Activated T-cell treated with anti-CD3 and anti-CD28 coated beads, Interleukin-2, amount 50 U/mL, for 72 hours (primary cell): ENCODE data around the gene CLDN17. TPM values are rescaled to one million over a fixed set of nuclear protein-coding genes. Genes with fewer than 3 reads are reported as not detected.

Source experiments
- ATAC-seq, 2 donors: fragments of 150-1000 bp; cut with Tn5 transposase; replicated peaks in 1 of 2; 2 replicates each; pipeline ENCODE4 v1.10.0; 2021; ENCODE audit warnings: moderate library complexity in 2 of 2, mild to moderate bottlenecking in 1 of 2
- DNase-seq, 2 donors: peaks; one replicate each; pipeline ENCODE4 v3.0.0; 2021 to 2022; ENCODE audit warnings: mixed read lengths in 1 of 2
- H3K27ac Mint-ChIP-seq: one replicate; pipeline ENCODE4 v1.8.0; 2022; ENCODE audit warnings: mild to moderate bottlenecking, moderate library complexity, mixed read lengths
- H3K27me3 Mint-ChIP-seq: one replicate; pipeline ENCODE4 v1.8.0; 2022; ENCODE audit warnings: low read depth, mixed read lengths
- H3K36me3 Mint-ChIP-seq, 2 donors: one replicate each; pipeline ENCODE4 v1.8.0; 2022; ENCODE audit warnings: mixed read lengths in 2 of 2, mild to moderate bottlenecking in 1 of 2; ENCODE audit not compliant: insufficient read depth in 2 of 2
- H3K4me1 Mint-ChIP-seq: one replicate; pipeline ENCODE4 v1.8.0; 2022; ENCODE audit warnings: low read depth, mixed read lengths
- H3K4me3 Mint-ChIP-seq, 2 donors: one replicate each; pipeline ENCODE4 v1.8.0; 2022; ENCODE audit warnings: mild to moderate bottlenecking in 2 of 2, mixed read lengths in 2 of 2, moderate library complexity in 2 of 2
- H3K9me3 Mint-ChIP-seq, 2 donors: one replicate each; pipeline ENCODE4 v1.8.0; 2022; ENCODE audit warnings: mixed read lengths in 2 of 2
- total RNA-seq, 2 donors: library from RNA; stranded (reverse); gene quantifications; one replicate each; pipeline ENCODE4 v1.2.3, GENCODE V29; 2022

CLDN17 gene
- not detected for total RNA-seq

- H3K4me1 Mint-ChIP-seq: no peaks in the 10 kb centered on the region
- H3K9me3 Mint-ChIP-seq: peaks cover 2% of the 10 kb centered on the region in 2 donors
- H3K4me3 Mint-ChIP-seq: no peak within 1 kb of the TSS
- no peaks in the 10 kb centered on the region for H3K27me3 Mint-ChIP-seq
- no peak for DNase-seq
- ATAC-seq: no peak
- no peak within 1 kb of the TSS for H3K27ac Mint-ChIP-seq
- no peaks in the 10 kb centered on the region for H3K36me3 Mint-ChIP-seq
Observed at GRCh38 chr21:30166705-30167104, at the start of gene CLDN17. Gene CLDN17 (minus strand): TSS chr21:30166805. CDS start chr21:30166617, 188 bp downstream.

DNA sequence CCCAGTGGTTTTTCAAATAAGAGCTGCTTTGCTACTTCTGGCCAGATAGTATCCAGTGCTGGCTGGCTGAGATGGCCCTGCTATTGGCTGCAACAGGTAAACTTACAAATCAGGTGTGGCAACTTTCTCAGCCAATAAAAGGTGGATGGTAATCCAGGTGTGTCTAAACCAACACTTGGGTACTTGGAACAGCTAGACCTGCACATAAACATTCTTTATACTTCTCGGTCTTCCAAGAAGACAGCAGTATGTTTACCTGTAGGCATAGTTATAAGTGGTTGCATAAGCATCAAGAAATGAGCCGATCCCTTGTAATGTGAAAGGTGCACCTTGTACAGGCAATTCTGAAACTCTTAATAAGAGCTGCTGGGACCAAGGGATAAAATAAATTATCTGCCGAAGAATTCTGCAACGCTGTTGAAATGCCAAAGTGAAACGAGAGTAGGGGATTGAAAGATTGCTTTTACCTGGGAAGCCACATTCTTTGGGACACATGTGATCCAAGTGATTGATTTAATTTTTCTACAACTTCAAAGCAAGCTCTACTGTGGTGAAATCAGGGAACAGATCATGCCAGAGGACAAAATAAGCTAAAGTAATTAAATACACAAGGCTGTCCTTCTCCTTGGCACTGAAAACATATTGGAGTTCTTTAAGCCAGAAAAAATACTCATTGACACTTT, 49.6 kb upstream of the CLDN17 start, which contains the start of gene CLDN8:
CLDN8 (minus strand) TSS at position 57 of the 683 bp plus-strand sequence. CDS start 172 bp downstream, outside the sequence.
- Mint-ChIP-seq H3K4me3 (no peak within 1 kb of the TSS), H3K36me3 (no peaks in the 10 kb centered on the region), H3K9me3 (no peaks in the 10 kb centered on the region), H3K4me1 (no peaks in the 10 kb centered on the region), H3K27me3 (no peaks in the 10 kb centered on the region), H3K27ac (no peak within 1 kb of the TSS)
- DNase-seq (no peak), ATAC-seq (no peak)

DNA sequence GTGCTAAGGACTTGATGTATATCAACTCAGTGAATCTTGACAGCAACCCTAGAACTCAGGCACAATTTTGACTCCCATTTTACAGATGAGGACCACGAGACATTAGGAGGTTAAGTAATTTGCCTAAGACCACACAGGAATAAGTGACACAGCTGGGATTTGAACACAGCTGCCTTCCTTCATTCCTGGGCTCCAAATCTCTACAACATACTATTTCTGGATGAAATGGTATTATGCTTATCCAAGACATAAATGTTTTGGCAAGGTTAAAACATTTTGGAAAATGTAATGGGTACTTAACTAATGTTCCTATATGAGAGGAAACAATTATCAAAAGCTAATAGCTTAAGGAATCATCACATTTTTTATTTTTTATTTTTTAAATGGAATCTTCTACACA, 44.5 kb upstream of the CLDN17 start:
- Mint-ChIP-seq H3K27ac (no peak overlapping the region), H3K4me3 (no peak overlapping the region), H3K36me3 (no peaks in the 10 kb centered on the region), H3K27me3 (peaks cover 7% of the 10 kb centered on the region), H3K4me1 (no peaks in the 10 kb centered on the region), H3K9me3 (no peaks in the 10 kb centered on the region)
- ATAC-seq (no peak), DNase-seq (no peak)

DNA sequence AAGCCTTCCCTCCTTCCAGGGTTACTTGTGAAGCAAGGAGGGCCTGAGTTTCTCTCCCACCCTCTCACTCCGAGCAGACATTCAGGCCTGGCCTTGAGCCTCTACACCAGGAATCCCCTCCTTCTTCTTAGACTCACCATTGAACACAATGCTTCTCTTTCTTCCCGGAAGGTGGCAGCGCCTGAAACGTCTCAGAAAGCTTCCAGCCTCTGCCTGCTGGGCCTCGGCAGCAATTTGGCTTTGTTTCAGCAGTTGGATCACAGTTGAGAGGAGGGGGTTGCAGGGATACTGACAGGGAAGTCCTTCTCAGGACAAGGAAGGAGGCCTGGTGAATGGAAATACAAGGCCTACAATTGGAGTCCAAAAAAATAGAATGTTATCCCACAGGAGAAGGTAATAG, 43.0 kb upstream of the CLDN17 start:
- Mint-ChIP-seq H3K27me3 (peaks cover 7% of the 10 kb centered on the region), H3K36me3 (no peaks in the 10 kb centered on the region), H3K9me3 (no peaks in the 10 kb centered on the region), H3K27ac (no peak overlapping the region), H3K4me3 (no peak overlapping the region), H3K4me1 (no peaks in the 10 kb centered on the region)
- DNase-seq (no peak), ATAC-seq (no peak)

GRCh38 chr21:30207252-30207579, 40.6 kb upstream of the CLDN17 start:
- no peak overlapping the region for H3K27ac Mint-ChIP-seq
- no peaks in the 10 kb centered on the region for H3K36me3 Mint-ChIP-seq
- no peaks in the 10 kb centered on the region for H3K4me1 Mint-ChIP-seq
- no peak overlapping the region for H3K4me3 Mint-ChIP-seq
- ATAC-seq (no peak), DNase-seq (no peak)
- peaks cover 7% of the 10 kb centered on the region for H3K27me3 Mint-ChIP-seq
- H3K9me3 Mint-ChIP-seq: no peaks in the 10 kb centered on the region

- Mint-ChIP-seq H3K27me3 (peaks cover 7% of the 10 kb centered on the region), H3K36me3 (no peaks in the 10 kb centered on the region), H3K27ac (no peak overlapping the region), H3K9me3 (no peaks in the 10 kb centered on the region), H3K4me1 (no peaks in the 10 kb centered on the region), H3K4me3 (no peak overlapping the region)
- ATAC-seq (no peak), DNase-seq (no peak)
Observed at GRCh38 chr21:30206551-30207251, 40.1 kb upstream of the CLDN17 start.

GRCh38 chr21:30200000-30200399, 33.4 kb upstream of the CLDN17 start:
- Mint-ChIP-seq H3K36me3 (no peaks in the 10 kb centered on the region), H3K27me3 (no peaks in the 10 kb centered on the region), H3K4me3 (no peak overlapping the region), H3K27ac (no peak overlapping the region), H3K9me3 (peaks cover 4 to 6% of the 10 kb centered on the region in 2 donors), H3K4me1 (no peaks in the 10 kb centered on the region)
- DNase-seq (no peak), ATAC-seq (no peak)

GRCh38 chr21:30194701-30195299, 28.2 kb upstream of the CLDN17 start:
- Mint-ChIP-seq H3K27ac (no peak overlapping the region), H3K36me3 (no peaks in the 10 kb centered on the region), H3K4me1 (no peaks in the 10 kb centered on the region), H3K27me3 (no peaks in the 10 kb centered on the region), H3K9me3 (no peaks in the 10 kb centered on the region), H3K4me3 (no peak overlapping the region)
- DNase-seq: peak; percentile 1 to 14
- ATAC-seq: no peak

GRCh38 chr21:30193201-30193600, 26.6 kb upstream of the CLDN17 start:
- Mint-ChIP-seq H3K4me3 (no peak overlapping the region), H3K27ac (no peak overlapping the region), H3K9me3 (no peaks in the 10 kb centered on the region), H3K36me3 (no peaks in the 10 kb centered on the region), H3K27me3 (no peaks in the 10 kb centered on the region), H3K4me1 (no peaks in the 10 kb centered on the region)
- DNase-seq: no peak
- no peak for ATAC-seq

DNA sequence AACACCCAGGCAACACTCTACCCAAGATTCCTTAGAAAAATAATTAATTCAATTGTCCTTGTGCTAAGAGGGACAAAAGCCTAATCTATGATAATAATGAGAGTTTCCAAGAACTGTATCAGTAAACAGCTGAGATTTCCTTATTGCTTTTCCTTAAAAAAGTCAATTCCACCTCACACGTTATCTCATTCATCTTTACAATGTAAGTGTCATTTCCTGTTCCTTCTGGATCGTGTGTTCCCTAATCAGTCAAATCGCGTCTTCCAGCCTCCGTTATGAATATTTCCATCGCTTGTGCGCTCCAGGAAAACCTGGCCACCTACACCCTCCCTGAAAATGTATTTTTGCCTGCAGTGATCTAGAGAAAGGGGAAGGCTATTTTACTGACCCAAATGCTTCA, 23.9 kb upstream of the CLDN17 start:
- Mint-ChIP-seq H3K36me3 (no peaks in the 10 kb centered on the region), H3K4me1 (no peaks in the 10 kb centered on the region), H3K9me3 (no peaks in the 10 kb centered on the region), H3K27ac (no peak overlapping the region), H3K27me3 (no peaks in the 10 kb centered on the region), H3K4me3 (no peak overlapping the region)
- DNase-seq: no peak
- no peak for ATAC-seq

GRCh38 chr21:30189773-30190172, 23.2 kb upstream of the CLDN17 start:
- H3K27me3 Mint-ChIP-seq: no peaks in the 10 kb centered on the region
- no peak overlapping the region for H3K27ac Mint-ChIP-seq
- ATAC-seq (no peak), DNase-seq (no peak)
- H3K36me3 Mint-ChIP-seq: no peaks in the 10 kb centered on the region
- no peaks in the 10 kb centered on the region for H3K9me3 Mint-ChIP-seq
- H3K4me1 Mint-ChIP-seq: no peaks in the 10 kb centered on the region
- H3K4me3 Mint-ChIP-seq: no peak overlapping the region

- DNase-seq: no peak
- Mint-ChIP-seq H3K9me3 (no peaks in the 10 kb centered on the region), H3K4me3 (no peak overlapping the region), H3K36me3 (no peaks in the 10 kb centered on the region), H3K27ac (no peak overlapping the region), H3K27me3 (no peaks in the 10 kb centered on the region), H3K4me1 (no peaks in the 10 kb centered on the region)
- ATAC-seq: no peak
Observed at GRCh38 chr21:30186242-30186641, 19.6 kb upstream of the CLDN17 start.

DNA sequence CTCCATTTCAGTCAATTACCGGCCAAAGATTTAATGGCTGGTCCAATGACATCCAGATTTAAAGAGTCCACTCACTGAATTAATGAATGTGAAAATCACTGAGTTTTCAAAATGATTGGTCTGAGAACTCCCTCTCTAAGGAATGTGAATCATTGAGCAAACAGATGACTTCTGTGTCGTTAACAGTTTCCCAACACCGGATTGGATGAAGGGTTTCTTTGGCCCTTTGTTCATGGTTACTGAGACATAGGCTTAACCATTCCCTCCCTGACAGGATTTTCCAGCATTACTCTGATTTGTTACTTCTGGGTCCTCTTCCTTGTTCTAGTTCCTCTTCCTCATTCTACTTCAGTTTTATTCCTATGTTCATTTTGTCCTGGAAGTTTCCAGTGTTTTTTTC, 1.5 kb upstream of the CLDN17 start:
- Mint-ChIP-seq H3K9me3 (peaks cover 2% of the 10 kb centered on the region in 2 donors), H3K36me3 (no peaks in the 10 kb centered on the region), H3K27me3 (no peaks in the 10 kb centered on the region), H3K27ac (no peak overlapping the region), H3K4me3 (no peak overlapping the region), H3K4me1 (no peaks in the 10 kb centered on the region)
- ATAC-seq (no peak), DNase-seq (no peak)
